HG03066 (cell line): ENCODE results near the gene PRKG2.

Experiments
- ATAC-seq: cut with Tn5 transposase; IDR thresholded peaks from one replicate; pipeline ENCODE4 v1.9.1; 2021; ENCODE audit warnings: low read depth; ENCODE audit not compliant: unreplicated experiment

PRKG2 gene

DNA sequence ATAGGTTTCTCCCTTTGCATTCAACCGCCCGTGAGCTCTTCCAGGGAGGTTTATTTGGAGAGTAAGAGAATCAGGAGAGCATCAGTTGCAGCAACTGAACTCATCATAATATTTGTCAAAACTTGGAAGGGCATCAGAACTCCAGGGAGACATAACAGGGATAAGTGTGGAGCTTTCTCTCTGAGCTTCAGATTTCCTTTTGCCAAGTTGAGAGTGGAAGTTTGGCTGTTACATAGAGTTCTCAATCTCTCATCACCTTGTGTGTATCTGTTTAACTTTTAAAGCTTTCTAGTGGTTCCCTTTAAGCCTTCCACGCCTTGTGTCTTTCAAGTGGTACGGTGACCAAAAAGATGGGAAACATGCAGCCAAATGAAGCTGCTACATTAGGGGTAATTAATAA, 165.7 kb downstream of the PRKG2 start:
- ATAC-seq = no peak

DNA sequence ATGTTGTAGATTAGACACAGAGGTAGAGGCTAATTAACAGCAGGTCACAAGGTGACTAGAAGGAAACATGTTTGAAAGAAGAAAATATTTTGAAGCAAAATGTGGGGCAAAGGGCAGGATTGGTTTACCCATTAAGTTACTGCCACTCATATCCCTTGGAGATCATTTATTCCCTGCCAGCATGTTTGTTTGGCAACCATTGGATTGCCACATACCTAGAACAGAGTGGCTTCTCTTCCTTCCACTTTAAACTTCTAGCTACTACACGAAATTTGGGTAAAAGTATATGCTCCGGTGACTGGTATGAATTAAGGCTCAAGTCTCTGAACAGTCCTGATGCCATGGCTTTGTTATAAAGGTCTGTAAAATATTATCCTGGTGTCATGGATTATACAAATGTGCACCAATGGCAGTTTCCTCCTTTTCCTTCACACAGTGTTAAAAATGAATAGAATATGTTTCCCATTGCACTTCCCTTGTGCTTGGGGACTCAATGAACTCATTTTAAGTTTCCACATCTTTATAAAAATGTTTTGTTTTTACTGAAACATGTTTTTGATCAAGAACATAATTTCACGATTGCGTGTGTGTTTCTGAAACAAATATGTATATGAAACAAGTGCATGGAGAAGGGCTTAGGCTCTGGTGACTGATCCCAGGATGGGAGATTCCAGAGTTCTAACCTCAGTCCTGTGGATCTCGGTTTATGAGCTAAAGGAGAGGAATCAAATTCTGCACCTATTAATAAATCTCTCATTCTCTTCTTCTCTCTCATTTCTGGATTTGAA, 172.2 kb downstream of the PRKG2 start:
- no peak for ATAC-seq

DNA sequence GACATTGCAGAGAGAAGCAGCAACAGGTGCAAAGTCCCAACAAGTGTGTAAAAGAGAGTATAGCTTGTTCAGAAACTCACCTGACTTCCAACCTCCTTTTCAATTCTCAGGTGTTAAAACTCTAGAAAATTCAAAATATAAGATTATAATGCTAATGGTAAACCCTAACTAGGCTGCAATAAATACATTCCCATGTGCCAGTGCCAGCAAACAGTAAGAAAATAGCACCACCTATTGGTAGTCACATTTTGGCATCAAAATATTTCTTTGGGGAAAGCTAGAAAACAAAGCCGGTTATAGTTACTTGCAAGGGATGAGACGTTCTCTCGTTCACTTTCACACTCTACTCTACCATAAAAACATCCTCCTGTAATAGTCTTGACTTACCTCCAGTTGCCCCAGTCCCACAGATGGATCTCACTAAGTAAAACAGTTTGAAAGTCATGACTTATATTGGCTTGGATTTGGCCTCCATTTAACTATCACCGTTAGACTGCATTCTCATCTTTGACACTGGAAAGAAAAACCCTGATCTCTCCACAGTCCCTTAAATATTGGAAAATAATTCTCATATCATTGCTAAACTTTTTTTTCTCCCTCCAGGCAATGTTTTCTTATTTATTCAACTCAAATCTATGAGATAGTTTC, 174.9 kb downstream of the PRKG2 start:
- peak; percentile 63 for ATAC-seq

DNA sequence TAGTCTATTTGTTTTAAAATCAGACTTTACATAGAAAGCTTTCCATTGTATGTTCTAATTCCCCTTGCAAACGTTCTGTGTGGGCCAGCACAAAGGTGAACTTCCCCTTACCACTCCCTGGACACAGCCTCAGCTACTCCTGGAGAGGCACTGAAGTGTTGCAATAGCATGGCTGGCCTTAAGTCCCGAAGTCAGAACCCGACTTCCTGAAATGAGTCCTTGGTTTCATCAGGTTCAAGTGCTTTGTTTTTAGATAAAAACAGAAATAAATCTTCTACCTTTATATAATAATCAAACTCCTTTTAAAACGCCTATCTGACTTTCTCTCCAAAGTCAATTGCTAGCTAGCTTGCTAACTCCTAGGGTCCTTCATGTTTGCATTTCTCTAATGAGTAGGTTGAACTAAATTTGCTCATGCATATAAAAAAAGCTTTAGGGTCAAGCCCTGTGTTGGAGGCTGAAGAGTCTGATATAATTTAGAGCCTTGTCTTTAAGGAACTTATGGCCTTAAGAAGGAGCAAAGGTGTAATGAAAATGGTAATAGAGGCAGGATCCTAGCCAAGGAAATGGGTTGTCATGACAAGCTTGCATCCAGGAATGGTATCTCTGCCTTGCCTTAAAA, 175.6 kb downstream of the PRKG2 start:
- ATAC-seq = no peak

DNA sequence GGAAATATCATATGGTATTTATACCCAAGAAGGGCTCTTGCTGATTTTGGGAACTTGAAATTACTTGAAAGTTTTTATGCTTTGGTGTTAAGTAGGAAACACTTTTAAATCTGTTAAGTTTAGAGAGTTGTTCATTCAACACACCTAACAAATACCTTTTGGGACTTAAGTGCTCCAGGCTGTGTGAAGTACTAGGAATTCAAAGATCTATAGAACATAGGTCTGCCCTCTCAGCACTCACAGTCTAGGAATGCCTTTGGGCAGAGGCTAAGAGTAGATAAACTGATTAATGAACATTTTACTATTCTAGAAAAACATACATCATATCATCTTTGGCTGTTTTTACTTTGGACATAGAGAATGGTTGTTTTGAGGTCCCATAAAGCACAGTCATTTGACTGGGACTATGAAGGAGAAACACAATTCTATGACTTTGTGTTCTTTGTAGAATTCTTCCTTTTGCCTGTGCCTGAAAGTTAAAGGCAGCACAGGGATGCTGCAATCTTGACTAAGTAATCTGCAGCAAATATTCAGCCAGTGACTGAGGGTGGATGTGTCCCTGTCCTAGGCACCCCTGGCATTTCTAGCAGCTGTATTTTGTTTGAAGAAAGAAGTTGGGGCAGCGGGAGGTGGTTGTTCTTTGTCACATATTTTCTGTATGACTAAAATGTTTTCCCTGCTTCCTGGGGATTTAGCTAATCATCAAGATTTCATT, 176.2 kb downstream of the PRKG2 start:
- ATAC-seq = no peak
